HepG2 (cell line): ENCODE results near the gene AGRN. TPM values are rescaled to one million over a fixed set of nuclear protein-coding genes. Genes with fewer than 3 reads are reported as not detected.
A peak's percentile ranks its signal among the peaks of the same experiment; 100 is the strongest.

ENCODE experiments used
- AKNA ChIP-seq: sonication (generic); formaldehyde crosslinking; IDR thresholded peaks from 2 replicates; pipeline ENCODE4 v1.4.0; 2020; ENCODE audit warnings: missing genetic modification reagents, borderline replicate concordance
- BATF2 ChIP-seq: sonication (generic); formaldehyde crosslinking; IDR thresholded peaks from 2 replicates; pipeline ENCODE4 v1.8.0; 2022; ENCODE audit warnings: mild to moderate bottlenecking, missing genetic modification reagents, moderate library complexity
- CCAR2 ChIP-seq: fragments of 200-400 bp; formaldehyde crosslinking; optimal IDR thresholded peaks from 2 replicates; pipeline ENCODE3; 2018; ENCODE audit warnings: low read depth, mild to moderate bottlenecking, low read length, moderate library complexity
- GLI4 ChIP-seq: sonication (generic); formaldehyde crosslinking; IDR thresholded peaks from 2 replicates; pipeline ENCODE4 v1.5.1; 2020; ENCODE audit warnings: missing genetic modification reagents, mild to moderate bottlenecking, moderate library complexity, borderline replicate concordance
- HDAC2 ChIP-seq: sonication (generic); formaldehyde crosslinking; IDR thresholded peaks from 2 replicates; pipeline ENCODE4 v1.4.0; 2020; ENCODE audit warnings: missing genetic modification reagents
- IRX3 ChIP-seq: sonication (generic); formaldehyde crosslinking; IDR thresholded peaks from 2 replicates; pipeline ENCODE4 v1.8.1; 2023; ENCODE audit warnings: mild to moderate bottlenecking, low read depth, missing genetic modification reagents, borderline replicate concordance
- KDM2A ChIP-seq: sonication (generic); formaldehyde crosslinking; IDR thresholded peaks from 2 replicates; pipeline ENCODE4 v1.4.0; 2020; ENCODE audit warnings: low read depth, missing genetic modification reagents, borderline replicate concordance
- KDM5B ChIP-seq: sonication (generic); formaldehyde crosslinking; IDR thresholded peaks from 2 replicates; pipeline ENCODE4 v1.4.0; 2020; ENCODE audit warnings: missing genetic modification reagents, mild to moderate bottlenecking, borderline replicate concordance
- KLF9 ChIP-seq: IDR thresholded peaks from 2 replicates; pipeline ENCODE4 v1.6.1; 2016; ENCODE audit warnings: low read depth
- KMT2A ChIP-seq: sonication (generic); formaldehyde crosslinking; IDR thresholded peaks from 2 replicates; pipeline ENCODE4 v1.4.0; 2020; ENCODE audit warnings: missing genetic modification reagents
- MBD4 ChIP-seq: IDR thresholded peaks from 2 replicates; pipeline ENCODE4 v1.6.1; 2012; ENCODE audit warnings: low read length, inconsistent platforms, borderline replicate concordance
- MYPOP ChIP-seq: sonication (generic); formaldehyde crosslinking; IDR thresholded peaks from 2 replicates; pipeline ENCODE4 v1.8.1; 2023; ENCODE audit warnings: mild to moderate bottlenecking, moderate library complexity, missing genetic modification reagents
- NCOA1 ChIP-seq: sonication (generic); formaldehyde crosslinking; IDR thresholded peaks from 2 replicates; pipeline ENCODE4 v1.9.0; 2021; ENCODE audit warnings: missing genetic modification reagents
- NRL ChIP-seq: sonication (generic); formaldehyde crosslinking; IDR thresholded peaks from 2 replicates; pipeline ENCODE4 v1.5.0; 2020; ENCODE audit warnings: missing genetic modification reagents, mild to moderate bottlenecking, moderate library complexity, borderline replicate concordance
- SMAD1 ChIP-seq: sonication (generic); formaldehyde crosslinking; IDR thresholded peaks from 2 replicates; pipeline ENCODE4 v1.4.0; 2020; ENCODE audit warnings: missing genetic modification reagents, low read depth, mild to moderate bottlenecking, borderline replicate concordance
- STAG1 ChIP-seq: sonication (generic); formaldehyde crosslinking; IDR thresholded peaks from 2 replicates; pipeline ENCODE4 v1.4.0; 2020; ENCODE audit warnings: missing genetic modification reagents
- TRIM22 ChIP-seq: fragments of 450-650 bp; IDR thresholded peaks from 2 replicates; pipeline ENCODE4 v1.6.1; 2017
- ZBTB7B ChIP-seq: sonication (generic); formaldehyde crosslinking; IDR thresholded peaks from 2 replicates; pipeline ENCODE4 v1.4.0; 2020; ENCODE audit warnings: missing genetic modification reagents
- ZKSCAN5 ChIP-seq: sonication (generic); formaldehyde crosslinking; IDR thresholded peaks from 2 replicates; pipeline ENCODE4 v1.5.1; 2020; ENCODE audit warnings: mild to moderate bottlenecking, missing genetic modification reagents
- ZNF101 ChIP-seq: sonication (generic); formaldehyde crosslinking; IDR thresholded peaks from 2 replicates; pipeline ENCODE4 v1.4.0; 2020; ENCODE audit warnings: mild to moderate bottlenecking, low read depth, missing genetic modification reagents, borderline replicate concordance
- ZNF704 ChIP-seq: sonication (generic); formaldehyde crosslinking; IDR thresholded peaks from 2 replicates; pipeline ENCODE4 v1.8.1; 2023; ENCODE audit warnings: mild to moderate bottlenecking, inconsistent platforms, moderate library complexity, missing genetic modification reagents, borderline replicate concordance
- polyA plus RNA-seq, 8 experiments: library from polyadenylated mRNA; depleted of rRNA in 3 of 8; stranded (reverse) in 7 of 8; unstranded in 1 of 8; fragments of >200 nt; fragmentation: Illumina TruSeq in 4 of 8; extraction: Trizol in 4 of 8; gene quantifications; 2 replicates each; pipeline versions ENCODE4 v1.2.1 to v1.2.3, GENCODE V29; 2011 to 2016; ENCODE audit warnings: low read depth in 4 of 8, missing spikeins in 1 of 8, mixed read lengths in 1 of 8; ENCODE audit not compliant: insufficient read depth in 1 of 8
- total RNA-seq, 5 experiments: library from RNA; depleted of rRNA; stranded (reverse); fragments of >200 nt; fragmentation: Illumina TruSeq; extraction: Trizol; gene quantifications; 2 replicates each; pipeline ENCODE4 v1.2.3, GENCODE V29; 2016; ENCODE audit warnings: low read depth in 1 of 5

The AGRN gene
- total and polyA plus RNA-seq, 2 of the 13 experiments (the other 11 are each of a cell fraction or from before 2014, with no cell fraction given) = 29.8 to 65.2 TPM

DNA sequence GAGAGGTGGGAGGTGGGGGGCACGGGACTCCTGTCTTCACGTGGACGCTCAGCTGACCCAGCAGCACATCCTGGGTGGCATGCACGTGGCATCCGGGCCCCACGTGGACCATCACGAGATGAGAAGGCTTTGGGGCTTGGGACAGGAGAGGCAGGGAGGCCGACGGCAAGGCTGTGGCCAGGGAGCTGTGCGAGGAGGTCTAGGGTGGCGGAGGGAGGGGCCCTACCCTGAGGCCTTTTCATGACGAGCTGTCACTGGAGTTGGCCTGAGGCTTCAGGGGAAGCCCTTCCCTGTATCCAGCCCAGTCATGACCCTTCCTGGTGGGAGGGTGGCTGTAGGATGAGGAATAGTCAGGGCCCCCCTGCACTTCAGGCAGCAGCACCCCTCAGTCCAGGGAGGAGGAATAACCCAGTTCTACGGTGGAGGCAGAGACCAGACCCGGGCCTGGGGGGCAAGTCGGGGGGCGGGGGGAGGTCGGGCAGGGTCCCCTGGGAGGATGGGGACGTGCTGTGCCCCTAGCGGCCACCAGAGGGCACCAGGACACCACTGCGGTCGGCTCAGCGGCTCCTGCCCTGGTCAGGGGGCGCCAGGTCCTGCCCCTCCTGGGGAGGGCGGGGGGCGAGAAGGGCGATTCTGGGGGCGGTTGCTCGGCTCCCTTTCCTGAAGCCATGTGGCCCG lies 36.0 kb upstream of the AGRN start (continued):
- TF ChIP-seq AKNA (CRISPR knock-in tag) = no peak
- TF ChIP-seq IRX3 = no peak
- no peak for TF ChIP-seq KDM5B
- no peak for TF ChIP-seq KLF9 (CRISPR knock-in tag)
- no peak for TF ChIP-seq CCAR2
- no peak for TF ChIP-seq MYPOP (CRISPR knock-in tag)
- TF ChIP-seq KMT2A (CRISPR knock-in tag) = no peak
- no peak for TF ChIP-seq GLI4 (CRISPR knock-in tag)
- TF ChIP-seq KDM2A (CRISPR knock-in tag) = peak; percentile 54; the same call in 1 of the 2 replicates
- no peak for TF ChIP-seq ZNF101 (CRISPR knock-in tag)
- TF ChIP-seq BATF2 = no peak
- no peak for TF ChIP-seq ZNF704 (CRISPR knock-in tag)
- TF ChIP-seq MBD4 = no peak
- TF ChIP-seq ZKSCAN5 (CRISPR knock-in tag) = no peak
- TF ChIP-seq STAG1 = peak; percentile 84
- no peak for TF ChIP-seq HDAC2 (CRISPR knock-in tag)
- no peak for TF ChIP-seq TRIM22
- TF ChIP-seq ZBTB7B = peak; percentile 73; the same call in 1 of the 2 replicates
- TF ChIP-seq NCOA1 (CRISPR knock-in tag) = no peak
- TF ChIP-seq SMAD1 (CRISPR knock-in tag) = no peak
- TF ChIP-seq NRL (CRISPR knock-in tag) = 0 out of 2 replicates have a peak, but pooled peaks have one; percentile 23
